DND-41 (cell line): ENCODE results near the gene FBLN5.

Experiments
- CTCF ChIP-seq: IDR thresholded peaks from 2 replicates; pipeline ENCODE4 v1.5.1; 2012; ENCODE audit warnings: borderline replicate concordance, low read length, moderate library complexity, mild to moderate bottlenecking; ENCODE audit not compliant: poor library complexity, severe bottlenecking; ENCODE audit errors: extremely low read depth
- EZH2 ChIP-seq: IDR thresholded peaks from 3 replicates; pipeline ENCODE4 v1.6.1; 2012; ENCODE audit warnings: borderline replicate concordance, low read depth, mild to moderate bottlenecking, moderate library complexity, low read length, inconsistent platforms; ENCODE audit not compliant: severe bottlenecking

- TF ChIP-seq EZH2 (no peak), CTCF (no peak)
Observed at GRCh38 chr14:91910196-91910595, 37.3 kb downstream of the FBLN5 start.
